ENCODE results near the gene TFPI.

- TF ChIP-seq CTCF (IDR thresholded peaks at IDR 0.05; ENCODE audit: insufficient read depth, low read length, poor library complexity, severe bottlenecking) (no peak), EZH2phosphoT487 (conservative IDR thresholded peaks at IDR 0.05; ENCODE audit: low read length) (no peak)
Observed at GRCh38 chr2:187586011-187586641, 31.9 kb upstream of the TFPI start.

Measured in SU-DHL-6 (cell line).